ENCODE measurements around the gene NT5C1B.

The NT5C1B gene

DNA sequence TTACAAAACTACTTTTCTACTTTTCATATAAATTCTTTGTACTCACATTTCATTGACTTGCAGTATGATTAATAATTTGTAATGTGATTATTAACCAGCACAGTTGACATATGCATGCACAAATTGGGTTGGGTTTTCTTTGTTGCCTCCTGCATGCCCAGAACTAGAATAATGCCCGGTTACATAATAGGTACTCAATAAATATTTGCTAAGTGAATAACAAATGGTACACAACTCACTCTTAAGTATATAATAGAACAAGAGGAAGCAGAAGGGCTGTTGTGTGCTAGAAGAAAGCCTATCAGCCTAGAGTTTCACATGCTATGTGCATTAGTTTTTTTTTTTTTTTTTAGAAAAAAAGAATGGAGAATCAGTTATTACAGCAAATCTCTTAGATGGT is 38.2 kb downstream of the NT5C1B start:
- TF ChIP-seq EZH2 (IDR thresholded peaks at IDR 0.05; ENCODE audit: borderline replicate concordance, low read length), result no peak
- TF ChIP-seq, protein P1, sequence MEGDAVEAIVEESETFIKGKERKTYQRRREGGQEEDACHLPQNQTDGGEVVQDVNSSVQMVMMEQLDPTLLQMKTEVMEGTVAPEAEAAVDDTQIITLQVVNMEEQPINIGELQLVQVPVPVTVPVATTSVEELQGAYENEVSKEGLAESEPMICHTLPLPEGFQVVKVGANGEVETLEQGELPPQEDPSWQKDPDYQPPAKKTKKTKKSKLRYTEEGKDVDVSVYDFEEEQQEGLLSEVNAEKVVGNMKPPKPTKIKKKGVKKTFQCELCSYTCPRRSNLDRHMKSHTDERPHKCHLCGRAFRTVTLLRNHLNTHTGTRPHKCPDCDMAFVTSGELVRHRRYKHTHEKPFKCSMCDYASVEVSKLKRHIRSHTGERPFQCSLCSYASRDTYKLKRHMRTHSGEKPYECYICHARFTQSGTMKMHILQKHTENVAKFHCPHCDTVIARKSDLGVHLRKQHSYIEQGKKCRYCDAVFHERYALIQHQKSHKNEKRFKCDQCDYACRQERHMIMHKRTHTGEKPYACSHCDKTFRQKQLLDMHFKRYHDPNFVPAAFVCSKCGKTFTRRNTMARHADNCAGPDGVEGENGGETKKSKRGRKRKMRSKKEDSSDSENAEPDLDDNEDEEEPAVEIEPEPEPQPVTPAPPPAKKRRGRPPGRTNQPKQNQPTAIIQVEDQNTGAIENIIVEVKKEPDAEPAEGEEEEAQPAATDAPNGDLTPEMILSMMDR (IDR thresholded peaks at IDR 0.05; ENCODE audit: low read length), result no peak
- Histone ChIP-seq H3K27ac (ENCODE audit: low read depth, low read length, poor library complexity, severe bottlenecking) (no peak overlapping the region), H3K27me3 (ENCODE audit: insufficient read depth, low read length) (no peaks in the 10 kb centered on the region), H3K9me2 (ENCODE audit: low read depth, low read length) (no peaks in the 10 kb centered on the region), H4K20me1 (ENCODE audit: insufficient read depth, low read length) (no peaks in the 10 kb centered on the region), H3K9ac (ENCODE audit: low read length) (no peak overlapping the region), H3K36me3 (ENCODE audit: insufficient read depth, low read length) (peaks cover 13% of the 10 kb centered on the region), H3K9me3 (ENCODE audit: low read length) (no peaks in the 10 kb centered on the region), H3K4me1 (ENCODE audit: insufficient read depth, low read length, severe bottlenecking) (no peaks in the 10 kb centered on the region), H2AFZ (ENCODE audit: low read length) (no peak overlapping the region), H3K4me2 (ENCODE audit: low read length) (no peak overlapping the region), H3K4me3 (ENCODE audit: low read depth, low read length, poor library complexity, severe bottlenecking) (no peak overlapping the region), H3F3A (ENCODE audit: insufficient read depth, low read length) (no peaks in the 10 kb centered on the region), H3K79me2 (ENCODE audit: insufficient read depth, low read length) (no peaks in the 10 kb centered on the region)

DNA sequence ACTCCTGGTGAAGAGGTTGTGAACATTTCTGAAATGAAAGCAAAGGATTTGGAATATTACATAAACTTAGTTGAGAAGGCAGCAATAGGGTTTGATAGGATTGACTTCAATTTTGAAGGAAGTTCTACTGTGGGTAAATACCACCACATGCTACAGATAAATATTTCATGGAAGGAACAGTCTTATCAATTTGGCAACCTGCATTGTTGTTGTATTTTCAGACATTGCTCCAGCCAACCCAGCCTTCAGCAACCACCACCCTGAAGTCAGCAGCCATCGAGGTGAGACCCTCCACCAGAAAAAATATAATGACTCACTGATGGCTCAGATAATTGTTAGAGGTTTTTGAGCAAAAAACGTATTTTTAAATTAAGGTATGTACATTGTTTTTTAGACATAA is 38.9 kb downstream of the NT5C1B start:
- H3K27me3 ChIP-seq (ENCODE audit: insufficient read depth, low read length), result no peaks in the 10 kb centered on the region
- H3K9me2 ChIP-seq (ENCODE audit: low read depth, low read length), result no peaks in the 10 kb centered on the region
- no peak overlapping the region for H3K27ac ChIP-seq (ENCODE audit: low read depth, low read length, poor library complexity, severe bottlenecking)
- H3K4me3 ChIP-seq (ENCODE audit: low read depth, low read length, poor library complexity, severe bottlenecking), result no peak overlapping the region
- H3K4me1 ChIP-seq (ENCODE audit: insufficient read depth, low read length, severe bottlenecking), result no peaks in the 10 kb centered on the region
- H3K9me3 ChIP-seq (ENCODE audit: low read length), result no peaks in the 10 kb centered on the region
- H3K36me3 ChIP-seq (ENCODE audit: insufficient read depth, low read length), result peaks cover 8% of the 10 kb centered on the region
- TF ChIP-seq EZH2 (IDR thresholded peaks at IDR 0.05; ENCODE audit: borderline replicate concordance, low read length), result no peak
- TF ChIP-seq, protein P1 (IDR thresholded peaks at IDR 0.05; ENCODE audit: low read length), result no peak
- no peak overlapping the region for H3K4me2 ChIP-seq (ENCODE audit: low read length)
- H2AFZ ChIP-seq (ENCODE audit: low read length), result no peak overlapping the region
- H3F3A ChIP-seq (ENCODE audit: insufficient read depth, low read length), result no peaks in the 10 kb centered on the region
- no peaks in the 10 kb centered on the region for H4K20me1 ChIP-seq (ENCODE audit: insufficient read depth, low read length)
- no peaks in the 10 kb centered on the region for H3K79me2 ChIP-seq (ENCODE audit: insufficient read depth, low read length)
- H3K9ac ChIP-seq (ENCODE audit: low read length), result no peak overlapping the region

DNA sequence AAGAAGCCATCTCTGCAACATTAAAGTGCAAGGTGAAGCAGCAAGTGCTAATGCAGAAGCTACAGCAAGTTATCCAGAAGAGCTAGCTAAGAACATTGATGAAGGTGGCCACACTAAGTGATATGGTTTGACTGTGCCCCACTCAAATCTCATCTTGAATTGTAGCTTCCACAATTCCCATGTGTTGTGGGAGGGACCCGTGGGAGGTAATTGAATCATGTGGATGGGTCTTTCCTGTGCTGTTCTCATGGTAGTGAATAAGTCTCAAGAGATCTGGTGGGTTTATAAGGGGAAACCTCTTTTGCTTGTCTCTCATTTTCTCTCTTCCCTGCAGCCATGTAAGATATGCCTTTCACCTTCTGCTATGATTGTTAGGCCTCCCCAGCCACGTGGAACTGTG is 40.3 kb downstream of the NT5C1B start:
- H3K9ac ChIP-seq (ENCODE audit: low read length), result no peak overlapping the region
- no peaks in the 10 kb centered on the region for H3F3A ChIP-seq (ENCODE audit: insufficient read depth, low read length)
- H3K4me3 ChIP-seq (ENCODE audit: low read depth, low read length, poor library complexity, severe bottlenecking), result no peak overlapping the region
- no peak overlapping the region for H2AFZ ChIP-seq (ENCODE audit: low read length)
- no peaks in the 10 kb centered on the region for H3K4me1 ChIP-seq (ENCODE audit: insufficient read depth, low read length, severe bottlenecking)
- no peaks in the 10 kb centered on the region for H4K20me1 ChIP-seq (ENCODE audit: insufficient read depth, low read length)
- TF ChIP-seq, protein P1 (IDR thresholded peaks at IDR 0.05; ENCODE audit: low read length), result no peak
- no peak for TF ChIP-seq EZH2 (IDR thresholded peaks at IDR 0.05; ENCODE audit: borderline replicate concordance, low read length)
- H3K27ac ChIP-seq (ENCODE audit: low read depth, low read length, poor library complexity, severe bottlenecking), result no peak overlapping the region
- H3K27me3 ChIP-seq (ENCODE audit: insufficient read depth, low read length), result no peaks in the 10 kb centered on the region
- no peaks in the 10 kb centered on the region for H3K9me2 ChIP-seq (ENCODE audit: low read depth, low read length)
- no peaks in the 10 kb centered on the region for H3K79me2 ChIP-seq (ENCODE audit: insufficient read depth, low read length)
- no peaks in the 10 kb centered on the region for H3K9me3 ChIP-seq (ENCODE audit: low read length)
- no peaks in the 10 kb centered on the region for H3K36me3 ChIP-seq (ENCODE audit: insufficient read depth, low read length)
- H3K4me2 ChIP-seq (ENCODE audit: low read length), result no peak overlapping the region
